K562 (cell line): ENCODE data around the gene ZNF512B.

Experiments used
- ETV6 ChIP-seq, 3 experiments: fragments of 150-350 bp in 1 of 3; sonication (generic) in 1 of 3; formaldehyde crosslinking in 1 of 3; IDR thresholded peaks; 2 replicates each; pipeline versions ENCODE4 v1.6.1 to v1.8.0; 2014 to 2022; ENCODE audit warnings: borderline replicate concordance in 2 of 3, low read depth in 2 of 3, antibody characterized with exemption in 1 of 3, low read length in 1 of 3, mild to moderate bottlenecking in 1 of 3, missing genetic modification reagents in 1 of 3
- EZH2 ChIP-seq: IDR thresholded peaks from 2 replicates; pipeline ENCODE4 v1.6.1; 2012; ENCODE audit warnings: low read depth, mild to moderate bottlenecking, inconsistent platforms, low read length, borderline replicate concordance
- MTA1 ChIP-seq: fragments of 450-650 bp; IDR thresholded peaks from 2 replicates; pipeline ENCODE4 v1.6.1; 2017; ENCODE audit warnings: borderline replicate concordance
- SMC3 ChIP-seq: conservative IDR thresholded peaks from 2 replicates; pipeline ENCODE4 v1.6.1; 2011; ENCODE audit warnings: low read depth, low read length, improper control_type of control experiment; ENCODE audit not compliant: insufficient read depth
- ZBTB33 ChIP-seq: sonication (generic); formaldehyde crosslinking; IDR thresholded peaks from 2 replicates; pipeline ENCODE4 v1.8.1; 2023; ENCODE audit warnings: mild to moderate bottlenecking, missing genetic modification reagents
- ZNF121 ChIP-seq: sonication (generic); formaldehyde crosslinking; conservative IDR thresholded peaks from 2 replicates; pipeline ENCODE4 v1.8.0; 2022; ENCODE audit warnings: missing genetic modification reagents

- TF ChIP-seq EZH2 (no peak), ETV6 (IDR thresholded peaks at IDR 0.05; ENCODE audit: borderline replicate concordance in 1 of 2, low read depth in 2 of 2, low read length in 1 of 2) (no peak), ETV6 (CRISPR knock-in tag; IDR thresholded peaks at IDR 0.05; ENCODE audit: borderline replicate concordance) (no peak), SMC3 (no peak), ZNF121 (CRISPR knock-in tag) (no peak), ZBTB33 (no peak), MTA1 (no peak)
Measured at GRCh38 chr20:63976980-63977738, 7.4 kb upstream of the ZNF512B start.
